Esophagus squamous epithelium (tissue), 5 donors: ENCODE data around the gene SETD2. TPM values are rescaled to one million over a fixed set of nuclear protein-coding genes. Genes with fewer than 3 reads are reported as not detected.
"Not testable (repeated sequence)": the region's sequence is repeated elsewhere in the genome, so short reads cannot be mapped to it uniquely, and the experiment has no call there.

Experiments
- DNase-seq: peaks from one replicate; lab custom pipeline; 2025; lab: John Stamatoyannopoulos, UW
- H3K27ac ChIP-seq, 4 donors: fragments of 200-600 bp; sonication (generic); one replicate each; pipeline ENCODE4 v1.5.1; 2016 to 2019; ENCODE audit warnings: mild to moderate bottlenecking in 1 of 4
- H3K27me3 ChIP-seq, 4 donors: fragments of 200-600 bp; sonication (generic); 1 replicate in 3 of 4; 2 replicates in 1 of 4; pipeline versions ENCODE4 v1.5.1 to v1.6.0; 2017 to 2021; ENCODE audit warnings: antibody characterized with exemption in 1 of 4
- H3K36me3 ChIP-seq, 3 donors: fragments of 200-600 bp; sonication (generic); one replicate each; pipeline ENCODE4 v1.5.1; 2016 to 2019
- H3K4me1 ChIP-seq, 3 donors: fragments of 200-600 bp; sonication (generic); one replicate each; pipeline ENCODE4 v1.5.1; 2017 to 2019
- H3K4me3 ChIP-seq, 4 donors: fragments of 200-600 bp; sonication (generic); 1 replicate in 3 of 4; 2 replicates in 1 of 4; pipeline ENCODE4 v1.5.1; 2016 to 2019; ENCODE audit warnings: mild to moderate bottlenecking in 2 of 4, moderate library complexity in 1 of 4
- H3K9me3 ChIP-seq, 3 donors: fragments of 200-600 bp; sonication (generic); one replicate each; pipeline ENCODE4 v1.5.1; 2016 to 2019
- POLR2A ChIP-seq, 4 donors: fragments of 450-650 bp; IDR thresholded peaks; one replicate each; pipeline ENCODE4 v1.6.1; 2017; ENCODE audit warnings: antibody characterized with exemption in 4 of 4, mild to moderate bottlenecking in 4 of 4, moderate library complexity in 3 of 4
- WGBS, 2 donors: methylation state at CpG; one replicate each; pipeline ENCODE4 v1.1.5; 2018; 5-methylcytosine and 5-hydroxymethylcytosine counted together
- intact Hi-C: fragments of 100-400 bp; cut with DNase I; formaldehyde crosslinking; loops from one replicate; pipeline ENCODE4 v1.15.0; 2022
- total RNA-seq, 4 donors: library from RNA; depleted of rRNA; stranded (reverse); fragments of >200 nt; gene quantifications; one replicate each; pipeline ENCODE4 v1.1.0, GENCODE V29; 2016
- TF ChIP-seq, protein P1 (sequence below), 6 experiments: fragments of 450-650 bp in 4 of 6; fragments of 200-600 bp in 2 of 6; sonication (generic) in 2 of 6; IDR thresholded peaks; one replicate each; pipeline ENCODE4 v1.5.1; 2016 to 2019; ENCODE audit warnings: antibody characterized with exemption in 6 of 6, mild to moderate bottlenecking in 4 of 6, moderate library complexity in 4 of 6
- donor health status: DM: yes; HTN: yes; CAD: no.

Gene SETD2
- total RNA-seq, 4 donors from 2014 or later, result 24.3 to 59.5 (median 30.1) TPM

DNA sequence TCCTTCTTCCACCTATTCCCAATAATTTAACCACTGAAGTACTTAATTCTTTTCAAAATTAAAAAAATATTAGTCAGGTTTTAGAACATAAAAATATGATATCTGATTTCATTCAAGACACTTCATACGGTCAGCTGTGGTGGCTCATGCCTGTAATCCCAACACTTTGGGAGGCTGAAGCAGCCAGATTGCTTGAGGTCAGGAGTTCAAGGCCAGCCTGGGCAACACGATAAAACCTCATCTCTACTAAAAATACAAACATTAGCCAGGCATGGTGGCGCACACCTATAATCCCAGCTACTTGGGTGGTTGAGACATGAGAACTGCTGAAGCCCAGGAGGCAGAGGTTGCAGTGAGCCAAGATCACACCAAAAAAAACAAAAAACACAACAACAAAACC lies 127.8 kb downstream of the SETD2 start:
- intact Hi-C loops, result no loop called here
- peaks cover 6 to 93% (median 12%) of the 10 kb centered on the region in 3 donors for H3K36me3 ChIP-seq
- DNase-seq, result no peak
- no peak for TF ChIP-seq POLR2A (IDR thresholded peaks at IDR 0.05)
- TF ChIP-seq, protein P1, sequence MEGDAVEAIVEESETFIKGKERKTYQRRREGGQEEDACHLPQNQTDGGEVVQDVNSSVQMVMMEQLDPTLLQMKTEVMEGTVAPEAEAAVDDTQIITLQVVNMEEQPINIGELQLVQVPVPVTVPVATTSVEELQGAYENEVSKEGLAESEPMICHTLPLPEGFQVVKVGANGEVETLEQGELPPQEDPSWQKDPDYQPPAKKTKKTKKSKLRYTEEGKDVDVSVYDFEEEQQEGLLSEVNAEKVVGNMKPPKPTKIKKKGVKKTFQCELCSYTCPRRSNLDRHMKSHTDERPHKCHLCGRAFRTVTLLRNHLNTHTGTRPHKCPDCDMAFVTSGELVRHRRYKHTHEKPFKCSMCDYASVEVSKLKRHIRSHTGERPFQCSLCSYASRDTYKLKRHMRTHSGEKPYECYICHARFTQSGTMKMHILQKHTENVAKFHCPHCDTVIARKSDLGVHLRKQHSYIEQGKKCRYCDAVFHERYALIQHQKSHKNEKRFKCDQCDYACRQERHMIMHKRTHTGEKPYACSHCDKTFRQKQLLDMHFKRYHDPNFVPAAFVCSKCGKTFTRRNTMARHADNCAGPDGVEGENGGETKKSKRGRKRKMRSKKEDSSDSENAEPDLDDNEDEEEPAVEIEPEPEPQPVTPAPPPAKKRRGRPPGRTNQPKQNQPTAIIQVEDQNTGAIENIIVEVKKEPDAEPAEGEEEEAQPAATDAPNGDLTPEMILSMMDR (IDR thresholded peaks at IDR 0.05), result no peak
- H3K9me3 ChIP-seq, result no peaks in the 10 kb centered on the region
- peak overlapping the region in 1 of 4 donors; percentile 21 for H3K27ac ChIP-seq
- no peaks in the 10 kb centered on the region for H3K27me3 ChIP-seq
- 67 to 83% methylated on average over 3 of the region's 3 CpGs for WGBS, 2 donors
- H3K4me1 ChIP-seq, result peaks cover 0 to 16% (median 0%) of the 10 kb centered on the region in 3 donors
- no peak overlapping the region for H3K4me3 ChIP-seq

DNA sequence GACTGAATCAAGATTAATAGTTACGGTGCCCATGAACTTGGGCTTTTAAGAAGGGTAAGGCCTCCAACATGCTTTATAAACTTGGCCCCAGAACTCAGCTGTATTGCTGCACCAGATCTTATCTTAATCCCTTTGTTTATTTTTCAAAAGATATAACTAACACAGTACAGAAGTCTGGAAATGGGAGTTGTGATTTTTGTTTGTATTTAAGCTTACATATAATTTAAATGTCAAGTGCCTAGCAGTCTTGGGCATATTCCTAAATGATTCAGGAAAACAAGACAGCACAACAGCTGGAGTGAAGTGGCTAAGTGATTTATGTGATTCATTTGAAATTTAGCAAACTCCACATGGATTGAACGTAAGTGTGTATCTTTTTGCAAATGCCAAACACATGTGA lies 128.3 kb downstream of the SETD2 start:
- Histone ChIP-seq H3K36me3 (peaks cover 6 to 93% (median 10%) of the 10 kb centered on the region in 3 donors), H3K27ac (no peak overlapping the region), H3K27me3 (no peaks in the 10 kb centered on the region), H3K4me1 (peaks cover 0 to 16% (median 0%) of the 10 kb centered on the region in 3 donors), H3K9me3 (no peaks in the 10 kb centered on the region), H3K4me3 (no peak overlapping the region)
- intact Hi-C loops, result no loop called here
- no peak for TF ChIP-seq POLR2A (IDR thresholded peaks at IDR 0.05)
- TF ChIP-seq, protein P1 (IDR thresholded peaks at IDR 0.05), result no peak
- no peak for DNase-seq
- WGBS, 2 donors, result 58 to 84% methylated on average over 2 of the region's 2 CpGs

DNA sequence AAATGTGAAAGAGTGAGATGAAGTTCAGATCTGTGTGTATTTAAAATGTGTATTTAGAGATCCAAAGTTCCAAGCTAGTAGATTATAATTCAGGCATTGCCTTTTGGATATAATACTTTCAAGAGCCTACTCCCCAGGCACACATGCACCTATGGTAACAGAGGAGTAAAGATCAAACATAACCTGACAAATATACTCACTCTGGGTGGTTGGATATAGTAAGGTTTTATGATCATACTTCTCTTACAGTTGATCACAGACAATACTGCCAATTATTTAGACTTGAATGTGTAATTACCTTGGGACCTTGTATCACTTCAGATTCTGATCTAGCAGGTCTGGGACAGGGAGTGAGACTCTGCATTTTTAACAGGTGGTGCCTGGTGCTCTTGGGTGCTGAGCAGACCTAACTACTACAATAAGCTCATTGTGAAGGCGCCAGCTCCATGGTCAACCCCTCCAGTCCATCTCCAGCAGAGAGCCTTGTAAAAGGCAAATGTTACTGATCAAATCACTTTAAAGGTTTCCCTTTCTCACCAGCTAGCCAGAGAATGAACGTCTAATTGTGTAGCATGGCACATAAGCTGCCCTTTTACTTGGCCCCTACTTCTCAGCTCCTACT lies 128.9 kb downstream of the SETD2 start:
- TF ChIP-seq, protein P1 (IDR thresholded peaks at IDR 0.05), result no peak
- no peak for TF ChIP-seq POLR2A (IDR thresholded peaks at IDR 0.05)
- DNase-seq, result no peak
- Histone ChIP-seq H3K36me3 (peaks cover 6 to 89% (median 10%) of the 10 kb centered on the region in 3 donors), H3K4me1 (peaks cover 0 to 16% (median 0%) of the 10 kb centered on the region in 3 donors), H3K27ac (no peak overlapping the region), H3K9me3 (no peaks in the 10 kb centered on the region), H3K27me3 (no peaks in the 10 kb centered on the region), H3K4me3 (no peak overlapping the region)
- 63 to 69% methylated on average over 2 of the region's 2 CpGs for WGBS, 2 donors
- intact Hi-C loops, result no loop called here

DNA sequence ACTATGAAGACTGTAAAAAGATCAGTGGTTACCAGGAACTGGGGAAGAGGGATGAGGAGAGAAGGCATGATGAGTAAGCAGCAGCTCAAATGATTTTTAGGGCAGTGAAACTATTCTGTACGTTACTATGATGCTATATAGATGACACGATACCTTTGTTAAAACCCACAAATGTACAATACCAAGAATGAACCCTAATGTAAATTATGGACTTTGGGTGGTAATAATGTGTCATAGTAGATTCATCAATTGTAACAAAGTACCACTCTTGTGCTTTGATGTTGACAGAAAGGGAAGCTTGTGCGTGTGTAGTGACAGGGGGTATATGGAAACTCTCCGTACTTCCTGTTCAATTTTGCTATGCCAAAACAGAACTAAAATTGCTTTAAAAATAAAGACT lies 132.9 kb downstream of the SETD2 start:
- H3K9me3 ChIP-seq, intact Hi-C loops, H3K4me3 ChIP-seq, DNase-seq, H3K27ac ChIP-seq, H3K27me3 ChIP-seq: not testable (repeated sequence)
- WGBS, 2 donors, result 54 to 78% methylated on average over 4 of the region's 4 CpGs
- peaks cover 0 to 85% (median 0%) of the 10 kb centered on the region in 3 donors for H3K36me3 ChIP-seq
- peaks cover 0 to 11% (median 0%) of the 10 kb centered on the region in 3 donors for H3K4me1 ChIP-seq

DNA sequence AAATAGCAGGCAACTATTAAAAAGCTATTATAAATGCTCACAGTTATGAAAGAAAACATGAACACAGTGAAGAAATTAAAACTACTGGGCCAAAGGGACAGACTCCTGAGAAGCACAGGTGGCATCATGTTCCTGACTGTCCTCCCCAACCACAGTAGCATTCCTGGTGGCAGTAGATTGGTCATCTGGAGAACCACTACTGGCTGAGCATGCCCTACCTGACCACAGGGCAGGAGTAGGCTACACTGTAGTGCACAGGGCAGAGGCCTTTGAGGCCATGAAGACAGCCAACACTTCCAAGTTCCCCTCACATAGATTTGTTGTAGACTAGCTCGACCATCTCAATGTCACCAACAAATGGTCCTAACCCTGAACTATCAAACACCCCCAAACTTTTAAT lies 135.2 kb downstream of the SETD2 start:
- no peaks in the 10 kb centered on the region for H3K27me3 ChIP-seq
- DNase-seq, result no peak
- TF ChIP-seq, protein P1 (IDR thresholded peaks at IDR 0.05), result no peak
- no peak for TF ChIP-seq POLR2A (IDR thresholded peaks at IDR 0.05)
- WGBS, 2 donors, result 100% methylated on average over 1 of the region's 1 CpG
- H3K4me3 ChIP-seq, result no peak overlapping the region
- peaks cover 0 to 19% (median 3%) of the 10 kb centered on the region in 3 donors for H3K4me1 ChIP-seq
- intact Hi-C loops, result no loop called here
- H3K36me3 ChIP-seq, result peaks cover 0 to 62% (median 0%) of the 10 kb centered on the region in 3 donors
- H3K9me3 ChIP-seq, result no peaks in the 10 kb centered on the region
- H3K27ac ChIP-seq, result no peak overlapping the region
